HG02678 (cell line): ENCODE data around the gene ITSN1.

Experiments used
- ATAC-seq: cut with Tn5 transposase; IDR thresholded peaks from one replicate; pipeline ENCODE4 v1.9.1; 2021; ENCODE audit warnings: mild to moderate bottlenecking, moderate library complexity; ENCODE audit not compliant: unreplicated experiment

ITSN1 gene

GRCh38 chr21:33808715-33809367, 166.5 kb downstream of the ITSN1 start:
- ATAC-seq, result no peak

- ATAC-seq, result no peak
Observed at GRCh38 chr21:33810766-33811165, 168.5 kb downstream of the ITSN1 start.

- no peak for ATAC-seq
Observed at GRCh38 chr21:33811167-33812010, 169.1 kb downstream of the ITSN1 start.

GRCh38 chr21:33813832-33814365, 171.6 kb downstream of the ITSN1 start:
- no peak for ATAC-seq

GRCh38 chr21:33815143-33815707, 172.9 kb downstream of the ITSN1 start:
- no peak for ATAC-seq

- ATAC-seq, result no peak
Observed at GRCh38 chr21:33816174-33816573, 173.9 kb downstream of the ITSN1 start.

GRCh38 chr21:33817138-33817537, 174.8 kb downstream of the ITSN1 start:
- ATAC-seq, result no peak

GRCh38 chr21:33817663-33818451, 175.6 kb downstream of the ITSN1 start:
- ATAC-seq, result no peak

- ATAC-seq, result no peak
Observed at GRCh38 chr21:33820230-33820770, 178.0 kb downstream of the ITSN1 start.

GRCh38 chr21:33820798-33821197, 178.5 kb downstream of the ITSN1 start:
- no peak for ATAC-seq

- ATAC-seq, result no peak
Observed at GRCh38 chr21:33821503-33822322, 179.4 kb downstream of the ITSN1 start.

- ATAC-seq, result no peak
Observed at GRCh38 chr21:33824156-33824941, 182.0 kb downstream of the ITSN1 start.

GRCh38 chr21:33825419-33825818, 183.1 kb downstream of the ITSN1 start:
- ATAC-seq, result no peak

GRCh38 chr21:33825915-33826314, 183.6 kb downstream of the ITSN1 start:
- ATAC-seq, result no peak

GRCh38 chr21:33828083-33828482, 185.8 kb downstream of the ITSN1 start:
- ATAC-seq, result no peak

GRCh38 chr21:33828577-33828976, 186.3 kb downstream of the ITSN1 start:
- ATAC-seq, result no peak

- no peak for ATAC-seq
Observed at GRCh38 chr21:33829844-33830243, 187.5 kb downstream of the ITSN1 start.

- no peak for ATAC-seq
Observed at GRCh38 chr21:33831962-33832659, 189.8 kb downstream of the ITSN1 start.
